ENCODE measurements around the gene LAPTM4A. TPM values are rescaled to one million over a fixed set of nuclear protein-coding genes. Genes with fewer than 3 reads are reported as not detected.

Gene LAPTM4A
- total RNA-seq, 2 donors from 2014 or later, result 285 to 291 TPM

DNA sequence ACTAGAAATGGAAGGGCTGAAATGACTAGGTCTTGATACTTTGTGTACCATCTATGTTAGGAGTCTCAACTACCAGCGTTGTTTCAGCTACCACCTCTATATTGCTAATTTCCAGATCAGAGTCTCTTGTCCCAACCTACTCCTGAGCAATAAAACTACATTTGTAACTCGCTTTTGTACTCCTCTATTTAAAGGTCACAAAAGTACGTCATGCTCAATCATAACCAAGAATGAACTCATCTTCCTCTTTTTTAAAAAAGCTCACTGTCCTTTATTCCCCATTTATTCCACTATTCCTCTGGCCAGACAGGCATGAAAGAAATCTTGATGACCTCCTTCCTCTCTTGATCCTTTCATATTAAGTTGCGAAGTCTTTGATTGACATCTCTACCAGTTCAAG, 27.7 kb downstream of the LAPTM4A start:
- H3K27me3 Mint-ChIP-seq (ENCODE audit: insufficient read depth), result no peaks in the 10 kb centered on the region
- H3K4me1 Mint-ChIP-seq, result no peaks in the 10 kb centered on the region
- Histone ChIP-seq H3K4me3 (ENCODE audit: low read length) (no peak overlapping the region), H3K27ac (ENCODE audit: low read depth, low read length) (no peak overlapping the region), H3K9ac (ENCODE audit: extremely low read depth, low read length, poor library complexity, severe bottlenecking) (no peak overlapping the region), H3K9me3 (ENCODE audit: control insufficient read depth, low read length) (peaks cover 30% of the 10 kb centered on the region), H3K4me1 (ENCODE audit: control insufficient read depth, insufficient read depth, low read length) (no peaks in the 10 kb centered on the region), H3K36me3 (ENCODE audit: control insufficient read depth, insufficient read depth, low read length) (peaks cover 38% of the 10 kb centered on the region), H3K27me3 (ENCODE audit: control insufficient read depth, insufficient read depth, low read length, poor library complexity, severe bottlenecking) (no peaks in the 10 kb centered on the region)
- H3K36me3 Mint-ChIP-seq (ENCODE audit: low read depth), result peaks cover 59% of the 10 kb centered on the region
- DNase-seq, result no peak
- H3K27ac Mint-ChIP-seq, result no peak overlapping the region
- no peak overlapping the region for H3K4me3 Mint-ChIP-seq
- peaks cover 37% of the 10 kb centered on the region for H3K9me3 Mint-ChIP-seq
- 89 to 97% methylated on average over 3 to 4 of the region's 4 CpGs for WGBS, 2 experiments (ENCODE audit: insufficient coverage in 1 of 2, insufficient read length in 1 of 2)
- no peak for TF ChIP-seq CTCF (conservative IDR thresholded peaks at IDR 0.05)

- Histone ChIP-seq H3K36me3 (ENCODE audit: control insufficient read depth, insufficient read depth, low read length) (peaks cover 21% of the 10 kb centered on the region), H3K9me3 (ENCODE audit: control insufficient read depth, low read length) (peaks cover 30% of the 10 kb centered on the region), H3K27ac (ENCODE audit: low read depth, low read length) (no peak overlapping the region), H3K4me3 (ENCODE audit: low read length) (peak overlapping the region; percentile 40), H3K9ac (ENCODE audit: extremely low read depth, low read length, poor library complexity, severe bottlenecking) (no peak overlapping the region), H3K4me1 (ENCODE audit: control insufficient read depth, insufficient read depth, low read length) (no peaks in the 10 kb centered on the region), H3K27me3 (ENCODE audit: control insufficient read depth, insufficient read depth, low read length, poor library complexity, severe bottlenecking) (no peaks in the 10 kb centered on the region)
- Mint-ChIP-seq H3K27me3 (ENCODE audit: insufficient read depth) (no peaks in the 10 kb centered on the region), H3K36me3 (ENCODE audit: low read depth) (peaks cover 42% of the 10 kb centered on the region), H3K9me3 (peaks cover 38% of the 10 kb centered on the region), H3K27ac (no peak overlapping the region), H3K4me1 (no peaks in the 10 kb centered on the region), H3K4me3 (no peak overlapping the region)
- DNase-seq, result no peak
- 93 to 100% methylated on average over 1 to 3 of the region's 3 CpGs for WGBS, 2 experiments (ENCODE audit: insufficient coverage in 1 of 2, insufficient read length in 1 of 2)
- TF ChIP-seq CTCF (conservative IDR thresholded peaks at IDR 0.05), result no peak
Observed at GRCh38 chr2:20021405-20022009, 29.9 kb downstream of the LAPTM4A start.

DNA sequence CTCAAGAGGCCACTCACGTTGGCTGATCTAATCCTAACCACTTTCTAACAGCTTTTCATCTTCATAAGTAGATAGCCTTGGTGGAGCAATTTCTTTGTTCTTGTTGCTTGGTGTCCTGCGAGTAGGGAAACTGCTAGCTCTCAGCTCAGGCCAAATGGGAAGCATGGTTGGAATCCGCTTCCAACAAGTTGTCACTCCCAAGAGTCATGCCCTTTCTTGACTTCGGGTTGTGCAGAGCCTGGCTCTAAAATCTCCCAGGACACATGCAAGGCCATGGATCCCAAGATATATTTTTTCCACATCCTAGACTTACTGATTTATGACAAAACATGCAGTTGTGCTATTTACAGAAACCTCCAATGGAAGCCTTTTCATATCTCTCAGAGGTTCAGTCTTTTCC, 31.7 kb downstream of the LAPTM4A start:
- H3K4me3 ChIP-seq (ENCODE audit: low read length), result no peak overlapping the region
- H3K27me3 Mint-ChIP-seq (ENCODE audit: insufficient read depth), result no peaks in the 10 kb centered on the region
- H3K27ac Mint-ChIP-seq, result no peak overlapping the region
- DNase-seq, result no peak
- peaks cover 32% of the 10 kb centered on the region for H3K9me3 ChIP-seq (ENCODE audit: control insufficient read depth, low read length)
- H3K9ac ChIP-seq (ENCODE audit: extremely low read depth, low read length, poor library complexity, severe bottlenecking), result no peak overlapping the region
- H3K36me3 ChIP-seq (ENCODE audit: control insufficient read depth, insufficient read depth, low read length), result peaks cover 13% of the 10 kb centered on the region
- no peak overlapping the region for H3K4me3 Mint-ChIP-seq
- WGBS, 2 experiments (ENCODE audit: insufficient coverage in 1 of 2, insufficient read length in 1 of 2), result 90 to 97% methylated on average over 3 to 4 of the region's 4 CpGs
- no peaks in the 10 kb centered on the region for H3K4me1 ChIP-seq (ENCODE audit: control insufficient read depth, insufficient read depth, low read length)
- H3K27ac ChIP-seq (ENCODE audit: low read depth, low read length), result no peak overlapping the region
- H3K27me3 ChIP-seq (ENCODE audit: control insufficient read depth, insufficient read depth, low read length, poor library complexity, severe bottlenecking), result no peaks in the 10 kb centered on the region
- H3K4me1 Mint-ChIP-seq, result no peaks in the 10 kb centered on the region
- peaks cover 38% of the 10 kb centered on the region for H3K36me3 Mint-ChIP-seq (ENCODE audit: low read depth)
- peaks cover 39% of the 10 kb centered on the region for H3K9me3 Mint-ChIP-seq
- TF ChIP-seq CTCF (conservative IDR thresholded peaks at IDR 0.05), result no peak

All from endodermal cell (in vitro differentiated cells).